GM12878 (cell line): ENCODE data around the gene SCAF8. TPM values are rescaled to one million over a fixed set of nuclear protein-coding genes. Genes with fewer than 3 reads are reported as not detected.

ENCODE experiments used
- ATAC-seq: fragments of 200-7000 bp; cut with Tn5 transposase; 3 replicates; pipeline ENCODE4 v1.9.1; 2020; ENCODE audit warnings: mild to moderate bottlenecking, moderate library complexity
- BruUV-seq: library from RNA; stranded (reverse); fragments of 400-500 nt; replicated peaks from 2 replicates; lab custom pipeline; 2021; lab: Mats Ljungman, UMichigan
- CTCF ChIA-PET: fragments of 300-600 bp; sonication (Branson Sonifier 250); formaldehyde crosslinking; extraction: SDS; loops from one replicate; lab custom pipeline; 2021; ENCODE audit warnings: inconsistent platforms; lab: Yijun Ruan, JAX
- POLR2A ChIA-PET: fragments of 350-600 bp; formaldehyde crosslinking; extraction: SDS; loops from one replicate; lab custom pipeline; 2021; ENCODE audit warnings: inconsistent platforms; lab: Charles Lee
- RAD21 ChIA-PET: fragments of 300-600 bp; sonication (Branson Sonifier 250); formaldehyde crosslinking; loops from one replicate; lab custom pipeline; 2023; ENCODE audit warnings: antibody characterized with exemption; ENCODE audit not compliant: unreplicated experiment; lab: Charles Lee
- SMC1A ChIA-PET: fragments of 300-600 bp; sonication (Branson Sonifier 250); formaldehyde crosslinking; loops from one replicate; lab custom pipeline; 2023; ENCODE audit not compliant: unreplicated experiment, uncharacterized antibody; lab: Charles Lee
- DNase-seq: peaks from one replicate; pipeline ENCODE4 v3.0.0-alpha.2; 2011; ENCODE audit warnings: low read depth, low spot score
- FAIRE-seq: peaks from 3 replicates; lab custom pipeline; 2011; peaks lifted over from hg19 to GRCh38; lab: Jason Lieb, UNC
- H2AFZ ChIP-seq: 2 replicates; pipeline ENCODE4 v1.6.0; 2011; ENCODE audit warnings: low read depth, low read length, control low read depth; ENCODE audit not compliant: control insufficient read depth
- H3K27ac ChIP-seq: 2 replicates; pipeline ENCODE4 v1.5.1; 2011; ENCODE audit warnings: control low read depth; ENCODE audit not compliant: control insufficient read depth, insufficient read depth
- H3K27me3 ChIP-seq, 2 experiments: replicated peaks in 1 of 2; 2 replicates each; pipeline versions ENCODE4 v1.6.0 to v1.6.1; 2011; ENCODE audit warnings: low read length in 1 of 2; ENCODE audit not compliant: control insufficient read depth in 2 of 2, insufficient read depth in 2 of 2
- H3K36me3 ChIP-seq, 2 experiments: 2 replicates each; pipeline ENCODE4 v1.5.1; 2011; ENCODE audit warnings: low read length in 1 of 2; ENCODE audit not compliant: control insufficient read depth in 2 of 2, insufficient read depth in 2 of 2
- H3K4me1 ChIP-seq: 2 replicates; pipeline ENCODE4 v1.6.1; 2011; ENCODE audit warnings: mild to moderate bottlenecking, low read length, moderate library complexity, mixed read lengths; ENCODE audit not compliant: control insufficient read depth, insufficient read depth
- H3K4me2 ChIP-seq: 2 replicates; pipeline ENCODE4 v1.6.0; 2011; ENCODE audit warnings: control low read depth; ENCODE audit not compliant: control insufficient read depth, insufficient read depth
- H3K4me3 ChIP-seq: fragments of 200-600 bp; sonication (generic); 2 replicates; pipeline ENCODE4 v1.5.1; 2016
- H3K79me2 ChIP-seq: 2 replicates; pipeline ENCODE4 v1.6.0; 2011; ENCODE audit warnings: low read length; ENCODE audit not compliant: control insufficient read depth, insufficient read depth
- H3K9ac ChIP-seq: 2 replicates; pipeline ENCODE4 v1.8.0; 2011; ENCODE audit warnings: low read length, control low read depth, mixed read lengths; ENCODE audit not compliant: control insufficient read depth, insufficient read depth
- H3K9me3 ChIP-seq: replicated peaks from 3 replicates; pipeline ENCODE4 v1.5.1; 2011; ENCODE audit warnings: mild to moderate bottlenecking, low read length; ENCODE audit not compliant: control insufficient read depth, insufficient read depth
- H4K20me1 ChIP-seq: 2 replicates; pipeline ENCODE4 v1.6.0; 2011; ENCODE audit not compliant: control insufficient read depth, insufficient read depth
- GABPA ChIP-seq: IDR thresholded peaks from 2 replicates; pipeline ENCODE4 v1.6.1; 2014; ENCODE audit warnings: antibody characterized with exemption, low read depth, mild to moderate bottlenecking, inconsistent platforms
- HDAC2 ChIP-seq: fragments of 200-600 bp; sonication (generic); IDR thresholded peaks from 2 replicates; pipeline ENCODE4 v1.6.1; 2017
- LARP7 ChIP-seq: fragments of 450-650 bp; IDR thresholded peaks from 2 replicates; pipeline ENCODE4 v1.6.1; 2017; ENCODE audit warnings: mild to moderate bottlenecking
- MYB ChIP-seq: fragments of 150-350 bp; IDR thresholded peaks from 2 replicates; pipeline ENCODE4 v1.6.1; 2014; ENCODE audit warnings: mild to moderate bottlenecking, low read depth, low read length, borderline replicate concordance
- NFYA ChIP-seq: IDR thresholded peaks from 2 replicates; pipeline ENCODE4 v1.6.1; 2011; ENCODE audit warnings: low read depth, mild to moderate bottlenecking, low read length, improper control_type of control experiment, borderline replicate concordance
- RCOR1 ChIP-seq: conservative IDR thresholded peaks from 2 replicates; pipeline ENCODE4 v1.6.1; 2012; ENCODE audit warnings: low read depth, low read length, improper control_type of control experiment
- YY1 ChIP-seq: IDR thresholded peaks from 2 replicates; pipeline ENCODE4 v1.6.1; 2011; ENCODE audit warnings: low read depth, mild to moderate bottlenecking, low read length
- WGBS: methylation state at CpG from one replicate; pipeline ENCODE4 v1.1.6; 2016; ENCODE audit warnings: low lambda C conversion rate; ENCODE audit not compliant: insufficient replicate concordance, insufficient coverage; ENCODE audit errors: missing lambda C conversion rate; 5-methylcytosine and 5-hydroxymethylcytosine counted together
- in situ Hi-C: fragments of 300-500 bp; cut with MboI; formaldehyde crosslinking; loops from 9 replicates; pipeline ENCODE4 v1.14.3; 2018; ENCODE audit warnings: mixed read lengths
- intact Hi-C: fragments of 100-400 bp; cut with micrococcal nuclease; formaldehyde crosslinking; loops from one replicate; pipeline ENCODE4 v1.14.2; 2022; ENCODE audit not compliant: unreplicated experiment
- polyA plus RNA-seq, 11 experiments: library from polyadenylated mRNA; depleted of rRNA in 4 of 11; unstranded in 6 of 11; stranded (reverse) in 5 of 11; fragments of >200 nt; fragmentation: Nextera tagmentation in 4 of 11; fragmentation: Illumina TruSeq in 1 of 11; extraction: Ambion mirVana in 4 of 11; extraction: Trizol in 1 of 11; gene quantifications; 1 replicate in 1 of 11; 2 replicates in 10 of 11; pipeline versions ENCODE4 v1.2.1 to v1.2.3, GENCODE V29; 2011 to 2016; ENCODE audit warnings: inconsistent platforms in 2 of 11, missing spikeins in 2 of 11, low read depth in 1 of 11
- total RNA-seq, 4 experiments: library from RNA; depleted of rRNA in 3 of 4; stranded (reverse); fragments of >200 nt in 3 of 4; fragmentation: Illumina TruSeq in 1 of 4; extraction: Trizol in 1 of 4; gene quantifications; 2 replicates each; pipeline versions ENCODE4 v1.2.1 to v1.2.3, GENCODE V29; 2013 to 2021
- TF ChIP-seq, protein P1 (sequence below): fragments of 450-650 bp; IDR thresholded peaks from 2 replicates; pipeline ENCODE4 v1.6.1; 2017; ENCODE audit warnings: mild to moderate bottlenecking, moderate library complexity

SCAF8 gene
- total and polyA plus RNA-seq, 10 of the 15 experiments (the other 5 are each of a cell fraction or from before 2014, with no cell fraction given), result 8.1 to 28.8 (median 15.9) TPM

DNA sequence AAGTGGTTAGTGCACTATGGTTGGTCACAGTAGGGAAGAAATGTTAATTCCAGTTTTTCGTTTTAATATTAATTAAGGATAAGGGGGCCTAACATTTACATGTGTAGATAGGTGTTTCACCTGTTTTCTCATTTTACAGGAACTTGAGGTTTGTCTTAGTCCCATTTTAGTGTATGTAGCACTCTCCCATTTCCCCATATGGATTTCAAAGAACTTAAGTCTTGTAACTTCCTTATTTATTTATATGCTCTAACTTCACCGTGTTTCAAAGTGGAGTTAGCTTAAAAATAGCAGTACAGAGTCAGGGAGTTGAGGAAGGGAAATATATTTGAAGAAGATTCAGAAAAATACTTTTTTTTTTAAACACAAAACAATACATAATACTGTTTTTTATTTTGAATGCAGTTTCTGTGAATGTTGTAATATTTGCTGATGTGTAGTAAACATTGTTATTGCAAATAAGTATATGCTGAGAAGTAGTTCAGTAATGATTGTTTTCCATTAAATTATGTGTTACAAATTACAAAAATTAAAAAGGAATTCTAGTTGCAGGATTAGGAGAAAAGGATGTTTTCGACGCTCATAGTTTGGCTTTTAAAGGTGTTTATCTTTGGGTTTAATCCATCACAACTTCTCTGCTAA is 3.5 kb downstream of the SCAF8 start:
- Histone ChIP-seq H3K9ac (no peak overlapping the region), H4K20me1 (no peaks in the 10 kb centered on the region; the same call in 1 of the 2 replicates), H3K4me3 (no peak overlapping the region), H3K27ac (no peak overlapping the region), H3K9me3 (no peaks in the 10 kb centered on the region; the same call in 2 of the 3 replicates), H3K36me3 (peaks cover 0 to 6% of the 10 kb centered on the region in 2 experiments; a peak in 1 of 4 replicates), H2AFZ (no peak overlapping the region), H3K27me3 (no peaks in the 10 kb centered on the region), H3K4me1 (peaks cover 5% of the 10 kb centered on the region; the same call in 1 of the 2 replicates), H3K79me2 (peaks cover 76% of the 10 kb centered on the region), H3K4me2 (peak overlapping the region; percentile 10)
- TF ChIP-seq GABPA, result no peak
- TF ChIP-seq LARP7, result no peak
- no peak for TF ChIP-seq RCOR1
- no peak for TF ChIP-seq HDAC2
- TF ChIP-seq YY1, result no peak
- TF ChIP-seq, protein P1, sequence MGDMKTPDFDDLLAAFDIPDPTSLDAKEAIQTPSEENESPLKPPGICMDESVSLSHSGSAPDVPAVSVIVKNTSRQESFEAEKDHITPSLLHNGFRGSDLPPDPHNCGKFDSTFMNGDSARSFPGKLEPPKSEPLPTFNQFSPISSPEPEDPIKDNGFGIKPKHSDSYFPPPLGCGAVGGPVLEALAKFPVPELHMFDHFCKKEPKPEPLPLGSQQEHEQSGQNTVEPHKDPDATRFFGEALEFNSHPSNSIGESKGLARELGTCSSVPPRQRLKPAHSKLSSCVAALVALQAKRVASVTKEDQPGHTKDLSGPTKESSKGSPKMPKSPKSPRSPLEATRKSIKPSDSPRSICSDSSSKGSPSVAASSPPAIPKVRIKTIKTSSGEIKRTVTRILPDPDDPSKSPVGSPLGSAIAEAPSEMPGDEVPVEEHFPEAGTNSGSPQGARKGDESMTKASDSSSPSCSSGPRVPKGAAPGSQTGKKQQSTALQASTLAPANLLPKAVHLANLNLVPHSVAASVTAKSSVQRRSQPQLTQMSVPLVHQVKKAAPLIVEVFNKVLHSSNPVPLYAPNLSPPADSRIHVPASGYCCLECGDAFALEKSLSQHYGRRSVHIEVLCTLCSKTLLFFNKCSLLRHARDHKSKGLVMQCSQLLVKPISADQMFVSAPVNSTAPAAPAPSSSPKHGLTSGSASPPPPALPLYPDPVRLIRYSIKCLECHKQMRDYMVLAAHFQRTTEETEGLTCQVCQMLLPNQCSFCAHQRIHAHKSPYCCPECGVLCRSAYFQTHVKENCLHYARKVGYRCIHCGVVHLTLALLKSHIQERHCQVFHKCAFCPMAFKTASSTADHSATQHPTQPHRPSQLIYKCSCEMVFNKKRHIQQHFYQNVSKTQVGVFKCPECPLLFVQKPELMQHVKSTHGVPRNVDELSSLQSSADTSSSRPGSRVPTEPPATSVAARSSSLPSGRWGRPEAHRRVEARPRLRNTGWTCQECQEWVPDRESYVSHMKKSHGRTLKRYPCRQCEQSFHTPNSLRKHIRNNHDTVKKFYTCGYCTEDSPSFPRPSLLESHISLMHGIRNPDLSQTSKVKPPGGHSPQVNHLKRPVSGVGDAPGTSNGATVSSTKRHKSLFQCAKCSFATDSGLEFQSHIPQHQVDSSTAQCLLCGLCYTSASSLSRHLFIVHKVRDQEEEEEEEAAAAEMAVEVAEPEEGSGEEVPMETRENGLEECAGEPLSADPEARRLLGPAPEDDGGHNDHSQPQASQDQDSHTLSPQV, result no peak
- no peak for TF ChIP-seq NFYA
- TF ChIP-seq MYB, result no peak
- intact Hi-C loops, result loop anchor here (10.0 kb wide), 1 partner anchor 578 kb away; the partner anchor contains the start of gene TFB1M
- no peak for ATAC-seq
- BruUV-seq, result no TSS peak
- RAD21 ChIA-PET, result interaction anchor here (0.6 to 1.4 kb wide), 3 partner anchors 14 to 447 kb away, joined by 3 read pairs; no protein-coding TSS in a partner anchor
- in situ Hi-C loops, result loop anchor here (25.0 kb wide), 1 partner anchor 1749 kb away; the partner anchor contains the start of gene FBXO5
- 52% methylated on average over 4 of the region's 4 CpGs for WGBS
- POLR2A ChIA-PET, result interaction anchor here (0.6 kb wide), 1 partner anchor 11 kb away, joined by 4 read pairs; no protein-coding TSS in a partner anchor
- CTCF ChIA-PET, result interaction anchor here (0.7 to 3.0 kb wide), 3 partner anchors 61 to 436 kb away, joined by 3 to 9 read pairs (median 3); no protein-coding TSS in a partner anchor
- FAIRE-seq, result no peak
- no peak for DNase-seq
- SMC1A ChIA-PET, result interaction anchor here (0.7 to 2.4 kb wide), 5 partner anchors 37 to 471 kb away, joined by 3 to 9 read pairs (median 4); no protein-coding TSS in a partner anchor
